ENCODE measurements around the gene CNGB1.

- TF ChIP-seq CTCF (IDR thresholded peaks at IDR 0.05), result no peak
- no peak for TF ChIP-seq POLR2A (IDR thresholded peaks at IDR 0.05)
Observed at GRCh38 chr16:57900796-57901479, 70.0 kb downstream of the CNGB1 start.

All from Peyer's patch (tissue), 4 donors.